ENCODE measurements around the gene SETD1A. TPM values are rescaled to one million over a fixed set of nuclear protein-coding genes. Genes with fewer than 3 reads are reported as not detected.

SETD1A gene
- total RNA-seq, 1 experiment from 2014 or later = 15.8 TPM

GRCh38 chr16:30987581-30988190, 30.1 kb downstream of the SETD1A start:
- POLR2A ChIA-PET = no interaction called here
- no TSS peak for BruUV-seq (replicated peaks)
- Mint-ChIP-seq H3K27me3 (ENCODE audit: insufficient read depth, unreplicated experiment) (no peaks in the 10 kb centered on the region), H3K9me3 (ENCODE audit: unreplicated experiment) (no peaks in the 10 kb centered on the region), H3K4me1 (ENCODE audit: insufficient read depth, unreplicated experiment) (peaks cover 5% of the 10 kb centered on the region), H3K27ac (ENCODE audit: low read depth, unreplicated experiment) (no peak overlapping the region), H3K4me3 (ENCODE audit: unreplicated experiment) (no peak overlapping the region), H3K36me3 (ENCODE audit: insufficient read depth, unreplicated experiment) (peaks cover 12% of the 10 kb centered on the region)
- TF ChIP-seq CTCF (IDR thresholded peaks at IDR 0.05; ENCODE audit: unreplicated experiment) = no peak
- intact Hi-C loops (cut with micrococcal nuclease) = loop anchor here (5.0 kb wide), 1 partner anchor 130 kb away; the partner anchor contains the start of gene KAT8
- no peak for DNase-seq (ENCODE audit: unreplicated experiment)
- CTCF ChIA-PET = interaction anchor here (0.6 to 3.5 kb wide), 3 partner anchors 18 to 455 kb away, joined by 3 to 19 read pairs (median 4); partner anchors contain the start of gene ZNF843

GRCh38 chr16:30989469-30990047, 32.0 kb downstream of the SETD1A start:
- BruUV-seq (replicated peaks) = no TSS peak
- Mint-ChIP-seq H3K4me3 (ENCODE audit: unreplicated experiment) (no peak overlapping the region), H3K27ac (ENCODE audit: low read depth, unreplicated experiment) (no peak overlapping the region), H3K27me3 (ENCODE audit: insufficient read depth, unreplicated experiment) (no peaks in the 10 kb centered on the region), H3K36me3 (ENCODE audit: insufficient read depth, unreplicated experiment) (peaks cover 4% of the 10 kb centered on the region), H3K9me3 (ENCODE audit: unreplicated experiment) (no peaks in the 10 kb centered on the region), H3K4me1 (ENCODE audit: insufficient read depth, unreplicated experiment) (peaks cover 8% of the 10 kb centered on the region)
- intact Hi-C loops (cut with micrococcal nuclease) = loop anchor here (5.0 kb wide), 1 partner anchor 128 kb away; the partner anchor contains the start of gene KAT8
- DNase-seq (ENCODE audit: unreplicated experiment) = no peak
- TF ChIP-seq CTCF (IDR thresholded peaks at IDR 0.05; ENCODE audit: unreplicated experiment) = no peak
- ChIA-PET CTCF (interaction anchor here (0.6 to 0.8 kb wide), 2 partner anchors 153 to 452 kb away, joined by 3 to 4 read pairs; no protein-coding TSS in a partner anchor), POLR2A (no interaction called here)

- DNase-seq (ENCODE audit: unreplicated experiment) = no peak
- H3K27ac Mint-ChIP-seq (ENCODE audit: low read depth, unreplicated experiment) = no peak overlapping the region
- intact Hi-C loops (cut with micrococcal nuclease) = no loop called here
- CTCF ChIA-PET = interaction anchor here (0.8 kb wide), 1 partner anchor 152 kb away, joined by 3 read pairs; no protein-coding TSS in a partner anchor
- POLR2A ChIA-PET = no interaction called here
- H3K4me1 Mint-ChIP-seq (ENCODE audit: insufficient read depth, unreplicated experiment) = peaks cover 10% of the 10 kb centered on the region
- H3K9me3 Mint-ChIP-seq (ENCODE audit: unreplicated experiment) = no peaks in the 10 kb centered on the region
- TF ChIP-seq CTCF (IDR thresholded peaks at IDR 0.05; ENCODE audit: unreplicated experiment) = no peak
- no peak overlapping the region for H3K4me3 Mint-ChIP-seq (ENCODE audit: unreplicated experiment)
- no TSS peak for BruUV-seq (replicated peaks)
- H3K27me3 Mint-ChIP-seq (ENCODE audit: insufficient read depth, unreplicated experiment) = no peaks in the 10 kb centered on the region
- H3K36me3 Mint-ChIP-seq (ENCODE audit: insufficient read depth, unreplicated experiment) = no peaks in the 10 kb centered on the region
Observed at GRCh38 chr16:30990105-30990504, 32.6 kb downstream of the SETD1A start.

- peaks cover 5% of the 10 kb centered on the region for H3K4me1 Mint-ChIP-seq (ENCODE audit: insufficient read depth, unreplicated experiment)
- POLR2A ChIA-PET = no interaction called here
Observed at GRCh38 chr16:30991052-30991451, 33.5 kb downstream of the SETD1A start.

More at GRCh38 chr16:30991052-30991451, 33.5 kb downstream of the SETD1A start:
- no peaks in the 10 kb centered on the region for H3K27me3 Mint-ChIP-seq (ENCODE audit: insufficient read depth, unreplicated experiment)
- no peak for TF ChIP-seq CTCF (IDR thresholded peaks at IDR 0.05; ENCODE audit: unreplicated experiment)
- no peaks in the 10 kb centered on the region for H3K9me3 Mint-ChIP-seq (ENCODE audit: unreplicated experiment)
- H3K36me3 Mint-ChIP-seq (ENCODE audit: insufficient read depth, unreplicated experiment) = no peaks in the 10 kb centered on the region
- no TSS peak for BruUV-seq (replicated peaks)
- intact Hi-C loops (cut with micrococcal nuclease) = no loop called here
- H3K27ac Mint-ChIP-seq (ENCODE audit: low read depth, unreplicated experiment) = no peak overlapping the region
- DNase-seq (ENCODE audit: unreplicated experiment) = no peak
- CTCF ChIA-PET = no interaction called here
- no peak overlapping the region for H3K4me3 Mint-ChIP-seq (ENCODE audit: unreplicated experiment)

All from MCF 10A (cell line).